Left colon (tissue), 2 donors: Measurements from ENCODE around the gene ALDOB. TPM values are rescaled to one million over a fixed set of nuclear protein-coding genes. Genes with fewer than 3 reads are reported as not detected.

ENCODE experiments used
- ATAC-seq: fragments of 200-7000 bp; cut with Tn5 transposase; one replicate; pipeline ENCODE4 v1.9.1; 2020; ENCODE audit warnings: mild to moderate bottlenecking, moderate library complexity
- DNase-seq, 2 donors: peaks; one replicate each; pipeline ENCODE4 v3.0.0-alpha.2; 2020
- intact Hi-C, 2 donors: fragments of 100-400 bp; cut with DNase I in 1 of 2; cut with micrococcal nuclease in 1 of 2; formaldehyde crosslinking; loops; one replicate each; pipeline versions ENCODE4 v1.11.2 to v1.14.0; 2022; cut with DNase I, micrococcal nuclease
- long read RNA-seq: library from polyadenylated mRNA; unstranded; transcript quantifications from one replicate; pipeline ENCODE4 v2.0.0, GENCODE V29; 2021
- total RNA-seq, 2 donors: library from RNA; stranded (reverse); fragmentation: NEBNext Ultra II Directional; extraction: Animal tissue kit (Norgen Biotek cat#: 25700); gene quantifications; one replicate each; pipeline ENCODE4 v1.2.1, GENCODE V29; 2021
- donor health status: DM: no; HTN: no; CAD: no.
- donor health status: DM: yes; HTN: yes; CAD: no.

ALDOB gene
- total RNA-seq = 10 to 100 TPM in 1 of 2 donors, 1 to 10 TPM in 1; 2.7 to 39.3 TPM
- long read RNA-seq = 0 reads

GRCh38 chr9:101435601-101436079, at the start of gene ALDOB:
TSS of gene ALDOB (minus strand) at chr9:101435774. CDS start at chr9:101430887, 4,887 bp downstream.
- ATAC-seq = no peak
- no peak for DNase-seq
- intact Hi-C loops = no loop called here

- DNase-seq (no peak), ATAC-seq (no peak)
- intact Hi-C loops = no loop called here
Measured at GRCh38 chr9:101484046-101484445, 48.5 kb upstream of the ALDOB start.

DNA sequence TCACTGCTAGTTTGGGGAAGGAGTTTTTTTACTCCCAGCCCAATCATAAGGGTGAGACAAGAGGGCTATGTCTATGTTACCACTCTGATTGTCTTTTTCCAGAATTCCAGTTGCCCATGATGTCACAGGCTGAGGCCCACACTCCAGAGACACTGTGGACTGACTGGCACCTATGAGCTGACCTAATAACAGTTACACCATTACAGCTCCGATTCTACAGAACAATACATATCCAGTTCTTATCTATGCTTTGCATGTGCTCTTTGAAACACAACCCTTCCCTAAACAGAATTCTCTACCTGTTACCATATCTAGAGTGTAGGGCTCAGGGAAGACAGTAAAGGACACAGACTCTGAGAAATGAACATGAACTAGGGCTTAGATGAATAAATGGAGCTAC, 45.7 kb upstream of the ALDOB start:
- no peak for DNase-seq
- no peak for ATAC-seq
- intact Hi-C loops = no loop called here

GRCh38 chr9:101480386-101480785, 44.8 kb upstream of the ALDOB start:
- peak; percentile 75 for ATAC-seq
- peak; percentile 21 to 59 for DNase-seq
- intact Hi-C loops = no loop called here

- intact Hi-C loops = no loop called here
- ATAC-seq (peak; percentile 76), DNase-seq (peak; percentile 63 to 84)
Measured at GRCh38 chr9:101479338-101480030, 43.9 kb upstream of the ALDOB start.

DNA sequence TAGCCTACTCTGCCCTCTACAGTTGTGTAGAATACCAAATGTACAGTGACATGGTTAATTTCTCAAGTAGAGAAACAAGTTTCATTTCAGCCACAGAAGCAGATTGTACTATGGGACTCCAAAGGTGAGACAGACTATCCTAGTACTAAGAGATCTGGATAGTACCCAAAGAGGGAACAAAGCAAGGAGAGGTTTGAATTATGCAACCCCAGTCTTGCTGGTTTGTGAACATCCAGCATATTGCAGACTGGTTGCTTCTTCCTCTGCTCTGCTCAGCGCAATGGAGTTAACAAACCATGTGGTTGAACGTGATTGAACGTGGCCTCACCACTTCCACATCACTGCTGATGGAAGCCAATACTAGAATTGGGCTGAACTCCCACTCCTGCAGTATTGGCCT, 43.3 kb upstream of the ALDOB start:
- DNase-seq (no peak), ATAC-seq (peak; percentile 7)
- intact Hi-C loops = no loop called here

GRCh38 chr9:101478444-101478843, 42.9 kb upstream of the ALDOB start:
- intact Hi-C loops = no loop called here
- ATAC-seq = peak; percentile 33
- DNase-seq = peak; percentile 30 to 57

DNA sequence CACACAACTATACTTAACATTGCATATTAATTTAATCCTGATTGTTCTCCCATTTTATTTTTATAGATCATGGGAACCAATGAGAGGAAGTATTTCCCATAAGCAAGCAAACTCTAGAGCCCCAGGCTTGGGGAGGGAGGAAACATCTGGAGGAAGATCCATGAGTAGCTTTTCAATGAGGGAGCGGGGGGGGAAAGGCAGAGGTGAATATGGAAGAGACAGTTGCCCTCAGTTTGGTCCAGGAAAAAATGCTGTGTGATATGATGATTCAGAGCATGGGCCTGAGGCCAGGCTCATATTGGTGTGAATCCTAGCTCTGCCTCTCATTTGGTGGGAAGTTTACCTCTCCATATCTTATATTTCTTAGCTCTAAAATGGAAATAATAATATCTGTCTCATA, 42.2 kb upstream of the ALDOB start:
- ATAC-seq (no peak), DNase-seq (no peak)
- intact Hi-C loops = no loop called here

- intact Hi-C loops = no loop called here
- DNase-seq (no peak), ATAC-seq (no peak)
Measured at GRCh38 chr9:101477214-101477613, 41.6 kb upstream of the ALDOB start.

DNA sequence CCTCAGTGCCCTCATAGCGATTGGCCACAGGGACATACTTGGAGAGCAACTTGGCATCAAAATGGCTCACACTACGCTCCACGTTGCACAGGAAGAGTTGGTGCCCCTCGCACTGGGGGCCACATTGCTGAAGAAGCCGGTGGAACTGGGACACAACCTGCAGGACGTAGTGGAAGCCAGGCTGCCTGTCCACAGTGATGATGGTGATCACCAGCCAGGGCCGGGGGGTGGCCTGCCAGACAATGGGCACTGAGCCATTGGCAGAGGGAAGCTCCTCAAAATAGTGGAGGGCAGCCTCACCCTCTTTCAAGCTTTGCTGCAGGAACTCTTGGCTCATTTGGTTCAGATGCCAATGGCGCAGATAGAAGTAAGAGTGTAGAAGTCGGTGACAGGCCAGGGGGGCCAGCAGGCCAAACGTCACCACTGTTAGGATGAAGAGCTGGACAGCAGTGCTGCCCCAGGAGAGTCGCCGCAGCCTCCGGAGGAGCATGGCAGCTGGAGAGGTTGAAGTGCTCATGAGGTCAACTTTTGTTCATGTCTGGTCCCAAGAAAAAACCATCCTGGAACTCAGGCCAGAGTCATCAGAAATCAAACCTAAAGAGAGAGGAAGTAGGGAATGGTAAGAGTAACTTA, 41.1 kb upstream of the ALDOB start:
- ATAC-seq = no peak
- DNase-seq = no peak
- intact Hi-C loops = no loop called here

DNA sequence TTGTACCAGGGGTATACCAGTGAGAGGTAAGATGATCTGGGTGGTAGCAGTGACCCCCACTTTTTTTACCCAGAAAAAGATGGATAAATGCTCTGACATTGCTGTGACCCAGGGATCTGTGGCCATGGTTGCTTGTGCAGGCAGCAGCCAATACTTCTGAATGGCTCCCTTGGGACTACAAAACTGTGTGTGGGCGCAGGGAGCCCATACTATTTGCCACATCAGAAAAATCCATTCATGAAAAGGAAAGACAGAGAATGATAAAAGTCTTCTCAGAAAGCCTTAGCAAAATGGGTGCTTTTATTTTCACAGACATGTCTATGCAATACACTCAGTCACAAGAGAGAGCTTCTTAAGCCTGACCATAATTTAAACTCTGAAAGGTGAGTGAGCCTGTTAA, 37.3 kb upstream of the ALDOB start:
- DNase-seq = no peak
- intact Hi-C loops = no loop called here
- no peak for ATAC-seq

DNA sequence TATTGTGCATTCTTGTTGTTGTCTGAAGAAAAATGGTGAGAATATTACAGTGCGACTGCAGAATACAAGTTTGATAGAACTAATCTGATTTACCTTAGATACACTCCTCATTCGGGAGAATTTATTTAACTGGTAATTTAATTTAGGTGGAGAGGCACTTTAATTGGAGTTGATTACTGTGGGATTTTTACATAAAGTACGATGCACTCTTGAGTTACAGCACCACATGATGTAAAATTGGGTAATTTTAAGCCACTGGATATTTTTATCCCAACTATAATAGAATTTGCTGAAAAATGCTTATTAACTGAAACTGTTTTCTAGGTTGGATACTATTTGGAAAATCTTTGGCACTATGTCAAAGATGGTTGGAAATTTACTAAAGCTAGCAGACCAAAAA, 35.4 kb upstream of the ALDOB start:
- no peak for ATAC-seq
- intact Hi-C loops = no loop called here

GRCh38 chr9:101470021-101470420, 34.4 kb upstream of the ALDOB start:
- ATAC-seq = no peak
- intact Hi-C loops = no loop called here
- no peak for DNase-seq

More for the DNA sequence above, 35.4 kb upstream of the ALDOB start:
- no peak for DNase-seq

DNA sequence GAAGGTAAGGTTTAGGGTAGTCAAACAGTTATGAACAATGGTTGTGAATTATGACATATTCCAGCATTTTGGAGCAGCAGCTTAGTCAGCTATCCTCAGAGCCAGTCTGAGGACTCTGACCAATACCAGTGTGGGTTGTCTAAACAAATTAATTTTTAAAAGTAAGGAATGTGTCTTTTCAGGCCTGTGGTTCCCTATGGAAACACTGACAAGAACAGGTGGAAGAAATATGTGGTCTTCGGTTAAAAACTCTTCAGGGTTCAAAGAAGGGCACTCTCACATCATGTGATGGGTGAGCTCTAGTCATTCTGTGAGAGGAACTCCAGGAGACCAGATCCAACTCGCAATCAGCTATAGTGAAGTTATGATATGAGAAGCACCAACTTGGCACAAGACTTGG, 33.5 kb upstream of the ALDOB start:
- DNase-seq (no peak), ATAC-seq (no peak)
- intact Hi-C loops = no loop called here

GRCh38 chr9:101468116-101468515, 32.5 kb upstream of the ALDOB start:
- ATAC-seq (no peak), DNase-seq (no peak)
- intact Hi-C loops = no loop called here

GRCh38 chr9:101467690-101468089, 32.1 kb upstream of the ALDOB start:
- ATAC-seq = no peak
- DNase-seq = no peak
- intact Hi-C loops = no loop called here

DNA sequence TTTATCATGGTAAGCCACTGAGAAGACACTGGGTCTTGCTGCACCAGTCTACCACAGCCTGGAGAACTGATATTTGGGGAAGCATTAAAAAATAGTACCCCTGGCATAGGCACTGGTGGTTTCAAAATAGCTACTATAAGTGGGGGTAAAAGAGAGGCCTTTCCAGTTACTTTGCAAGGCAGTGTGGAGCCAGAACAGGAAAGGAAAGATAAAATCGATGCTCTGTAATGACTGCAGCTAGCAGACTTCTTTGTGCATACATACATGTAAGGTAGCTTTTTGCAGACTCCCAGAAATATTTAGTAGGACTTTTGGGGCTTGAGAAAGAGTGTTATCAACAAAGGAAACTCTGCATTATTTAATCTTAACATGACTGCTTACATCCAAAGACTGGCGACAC, 31.3 kb upstream of the ALDOB start:
- intact Hi-C loops = no loop called here
- ATAC-seq (no peak), DNase-seq (no peak)

GRCh38 chr9:101465326-101465915, 29.8 kb upstream of the ALDOB start:
- intact Hi-C loops = no loop called here
- DNase-seq = peak; percentile 83 to 86
- ATAC-seq = peak; percentile 99

DNA sequence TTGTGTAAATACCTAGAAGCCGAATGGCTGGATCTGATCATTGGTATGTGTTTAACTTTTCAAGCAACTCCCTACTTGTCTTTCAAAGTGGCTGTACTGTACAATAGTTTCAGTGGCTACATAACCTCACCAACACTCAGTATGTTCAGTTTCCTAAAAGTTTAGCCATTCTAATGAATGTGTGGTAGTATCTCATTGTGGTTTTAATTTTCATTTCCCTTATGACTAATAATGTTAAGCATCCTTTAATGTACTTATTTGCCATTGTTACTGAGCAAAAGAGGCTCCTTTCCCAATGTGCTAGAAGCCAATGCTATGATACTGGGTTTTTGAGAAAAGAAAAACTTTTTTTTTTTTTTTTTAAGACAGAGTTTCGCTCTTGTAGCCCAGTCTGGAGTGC, 27.8 kb upstream of the ALDOB start:
- intact Hi-C loops = no loop called here
- DNase-seq = no peak
- no peak for ATAC-seq

DNA sequence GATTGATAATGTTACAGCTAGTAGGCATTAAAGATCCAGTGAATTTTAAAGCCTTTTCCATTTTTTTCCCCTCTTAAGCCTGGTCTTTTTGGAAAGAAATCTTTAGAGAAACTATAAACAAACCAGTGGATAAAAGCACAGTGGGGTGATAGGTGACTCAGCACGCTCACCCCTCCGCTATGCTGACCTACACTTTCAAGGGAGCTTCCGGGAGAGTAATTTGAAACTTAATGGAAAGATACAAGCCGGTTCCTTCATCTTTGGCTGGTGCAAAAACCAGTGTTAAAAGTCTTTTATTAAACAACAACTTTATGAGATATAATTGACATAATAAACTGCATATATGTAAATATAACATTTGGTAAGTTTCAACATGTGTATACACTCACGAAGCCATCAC, 27.0 kb upstream of the ALDOB start:
- ATAC-seq (no peak), DNase-seq (no peak)
- intact Hi-C loops = no loop called here
